Transverse colon (tissue), 4 donors: ENCODE data around the gene SLC25A48. TPM values are rescaled to one million over a fixed set of nuclear protein-coding genes. Genes with fewer than 3 reads are reported as not detected.

Source experiments
- DNase-seq: peaks from one replicate; pipeline ENCODE4 v3.0.0-alpha.2; 2019
- H3K27ac ChIP-seq, 4 donors: fragments of 200-600 bp; sonication (generic); 2 replicates each; pipeline ENCODE4 v1.5.1; 2016 to 2018; ENCODE audit warnings: inconsistent platforms in 4 of 4
- H3K27me3 ChIP-seq: fragments of 200-600 bp; sonication (generic); 2 replicates; pipeline ENCODE4 v1.5.1; 2017; ENCODE audit warnings: inconsistent platforms
- H3K36me3 ChIP-seq, 4 donors: fragments of 200-600 bp; sonication (generic); 2 replicates each; pipeline ENCODE4 v1.5.1; 2017 to 2019; ENCODE audit warnings: inconsistent platforms in 4 of 4
- H3K4me1 ChIP-seq, 4 donors: fragments of 200-600 bp; sonication (generic); 2 replicates each; pipeline ENCODE4 v1.5.1; 2017 to 2020; ENCODE audit warnings: inconsistent platforms in 4 of 4
- H3K4me3 ChIP-seq, 4 donors: fragments of 200-600 bp; sonication (generic); 1 replicate in 1 of 4; 2 replicates in 3 of 4; pipeline versions ENCODE4 v1.5.1 to v1.6.1; 2017 to 2019; ENCODE audit warnings: inconsistent platforms in 4 of 4
- H3K9me3 ChIP-seq, 2 donors: fragments of 200-600 bp; sonication (generic); 2 replicates each; pipeline ENCODE4 v1.5.1; 2017 to 2019; ENCODE audit warnings: inconsistent platforms in 2 of 2
- EP300 ChIP-seq: sonication (generic); formaldehyde crosslinking; IDR thresholded peaks from one replicate; pipeline ENCODE4 v1.6.1; 2017; ENCODE audit warnings: antibody characterized with exemption, low read depth
- POLR2A ChIP-seq: fragments of 450-650 bp; IDR thresholded peaks from one replicate; pipeline ENCODE4 v1.6.1; 2016; ENCODE audit warnings: antibody characterized with exemption, mild to moderate bottlenecking, moderate library complexity
- POLR2AphosphoS5 ChIP-seq, 3 donors: sonication (generic); formaldehyde crosslinking; IDR thresholded peaks; one replicate each; pipeline ENCODE4 v1.6.1; 2016; ENCODE audit warnings: antibody characterized with exemption in 3 of 3
- WGBS, 2 donors: methylation state at CpG; one replicate each; pipeline ENCODE4 v1.1.5; 2018; ENCODE audit warnings: low coverage in 1 of 2; 5-methylcytosine and 5-hydroxymethylcytosine counted together
- in situ Hi-C, 4 donors: fragments of 200-750 bp; cut with MboI; loops; one replicate each; pipeline versions ENCODE4 v1.15.0 to v1.15.1; 2017; ENCODE audit warnings: low sequenced_read_pairs in 3 of 4, low pct_ligation_motif_present in 1 of 4, low pct_unique_long_range_greater_than_20kb in 1 of 4
- intact Hi-C: fragments of 100-400 bp; cut with DNase I; formaldehyde crosslinking; loops from one replicate; pipeline ENCODE4 v1.15.1; 2023; ENCODE audit warnings: low total_unique reads
- total RNA-seq, 4 donors: library from RNA; depleted of rRNA; stranded (reverse); fragments of >200 nt; gene quantifications; one replicate each; pipeline ENCODE4 v1.1.0, GENCODE V29; 2016
- TF ChIP-seq, protein P1 (sequence below), 5 experiments: fragments of 200-600 bp in 3 of 5; fragments of 450-650 bp in 2 of 5; sonication (generic) in 3 of 5; IDR thresholded peaks; 1 replicate in 2 of 5; 2 replicates in 3 of 5; pipeline ENCODE4 v1.5.1; 2016 to 2017; ENCODE audit warnings: antibody characterized with exemption in 5 of 5, inconsistent platforms in 3 of 5, mild to moderate bottlenecking in 2 of 5, moderate library complexity in 1 of 5

The SLC25A48 gene, protein sequence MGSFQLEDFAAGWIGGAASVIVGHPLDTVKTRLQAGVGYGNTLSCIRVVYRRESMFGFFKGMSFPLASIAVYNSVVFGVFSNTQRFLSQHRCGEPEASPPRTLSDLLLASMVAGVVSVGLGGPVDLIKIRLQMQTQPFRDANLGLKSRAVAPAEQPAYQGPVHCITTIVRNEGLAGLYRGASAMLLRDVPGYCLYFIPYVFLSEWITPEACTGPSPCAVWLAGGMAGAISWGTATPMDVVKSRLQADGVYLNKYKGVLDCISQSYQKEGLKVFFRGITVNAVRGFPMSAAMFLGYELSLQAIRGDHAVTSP
- 1 to 10 TPM in 2 of 4 donors, under 1 TPM in 1, not detected in 1; 0.48 to 2.6 (median 1.8) TPM for total RNA-seq

DNA sequence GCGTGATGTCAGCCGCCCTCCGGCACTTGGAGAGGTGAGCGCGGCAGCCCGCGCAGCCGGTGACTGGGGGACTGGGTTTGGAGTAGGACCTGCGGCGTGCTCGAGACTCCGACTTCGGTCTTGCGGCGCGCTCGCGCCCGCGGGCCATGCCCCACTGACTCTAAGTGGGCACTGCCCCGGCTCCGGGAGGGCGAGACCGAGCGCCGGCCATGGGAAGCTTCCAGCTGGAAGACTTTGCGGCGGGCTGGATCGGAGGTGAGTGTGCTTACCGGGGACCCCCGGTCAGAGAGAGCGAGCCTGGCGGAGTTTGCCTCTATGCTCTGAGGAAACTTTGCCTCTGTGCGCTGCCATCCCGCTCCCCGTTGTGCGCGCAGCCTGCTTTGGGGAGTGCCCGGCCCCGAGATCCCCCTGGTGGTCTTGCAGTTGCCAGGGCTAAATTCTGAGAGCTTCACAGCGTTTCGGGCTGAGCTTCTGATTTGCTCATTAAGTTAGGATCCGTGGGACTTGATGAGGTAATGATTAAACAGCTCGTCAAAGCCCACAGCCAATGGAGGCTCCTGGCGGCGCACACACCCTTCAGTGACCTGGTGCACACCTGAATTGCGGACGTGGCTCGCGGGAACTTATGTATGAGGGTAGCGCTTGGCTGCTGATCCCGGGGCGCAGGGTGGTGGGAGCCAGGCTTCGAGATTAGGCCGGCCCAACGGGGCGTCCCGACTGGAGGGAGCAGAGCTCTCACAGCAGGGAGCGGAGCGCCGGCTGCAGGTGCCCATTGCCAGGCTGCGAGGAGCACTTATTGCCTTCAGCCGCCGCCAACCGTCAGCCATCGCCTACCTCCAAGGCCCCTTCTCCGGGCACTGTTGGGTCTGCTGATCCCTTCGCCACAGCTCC, at the start of gene SLC25A48:
TSS of gene SLC25A48 (plus strand) at position 25 of the 891 bp plus-strand sequence. CDS start at position 210, 185 bp downstream.
- TF ChIP-seq, protein P1, sequence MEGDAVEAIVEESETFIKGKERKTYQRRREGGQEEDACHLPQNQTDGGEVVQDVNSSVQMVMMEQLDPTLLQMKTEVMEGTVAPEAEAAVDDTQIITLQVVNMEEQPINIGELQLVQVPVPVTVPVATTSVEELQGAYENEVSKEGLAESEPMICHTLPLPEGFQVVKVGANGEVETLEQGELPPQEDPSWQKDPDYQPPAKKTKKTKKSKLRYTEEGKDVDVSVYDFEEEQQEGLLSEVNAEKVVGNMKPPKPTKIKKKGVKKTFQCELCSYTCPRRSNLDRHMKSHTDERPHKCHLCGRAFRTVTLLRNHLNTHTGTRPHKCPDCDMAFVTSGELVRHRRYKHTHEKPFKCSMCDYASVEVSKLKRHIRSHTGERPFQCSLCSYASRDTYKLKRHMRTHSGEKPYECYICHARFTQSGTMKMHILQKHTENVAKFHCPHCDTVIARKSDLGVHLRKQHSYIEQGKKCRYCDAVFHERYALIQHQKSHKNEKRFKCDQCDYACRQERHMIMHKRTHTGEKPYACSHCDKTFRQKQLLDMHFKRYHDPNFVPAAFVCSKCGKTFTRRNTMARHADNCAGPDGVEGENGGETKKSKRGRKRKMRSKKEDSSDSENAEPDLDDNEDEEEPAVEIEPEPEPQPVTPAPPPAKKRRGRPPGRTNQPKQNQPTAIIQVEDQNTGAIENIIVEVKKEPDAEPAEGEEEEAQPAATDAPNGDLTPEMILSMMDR (IDR thresholded peaks at IDR 0.05), result peak in 2 of 5 experiments; percentile 51 to 78
- no peak for TF ChIP-seq EP300
- TF ChIP-seq POLR2A, result peak; percentile 23
- peak in 1 of 3 donors; percentile 44 for TF ChIP-seq POLR2AphosphoS5 (IDR thresholded peaks at IDR 0.05)
- Histone ChIP-seq H3K27ac (peak within 1 kb of the TSS in 3 of 4 donors; percentile 38 to 66 (median 61)), H3K27me3 (peaks cover 57% of the 10 kb centered on the region), H3K4me1 (peaks cover 0 to 14% (median 5%) of the 10 kb centered on the region in 4 donors), H3K4me3 (peak within 1 kb of the TSS; percentile 11 to 64 (median 40)), H3K36me3 (no peaks in the 10 kb centered on the region), H3K9me3 (no peaks in the 10 kb centered on the region)
- DNase-seq, result peak; percentile 76
- intact Hi-C loops, result loop anchor here (5.0 to 10.0 kb wide), 2 partner anchors 268 to 350 kb away; no protein-coding TSS in a partner anchor
- WGBS, 2 donors, result 4 to 18% methylated on average over 4 to 63 of the region's 68 CpGs
- in situ Hi-C loops, result loop anchor here in 3 of 4 donors (5.0 to 25.0 kb wide), 3 partner anchors 278 to 373 kb away; partner anchors contain the start of gene TIFAB (in 2 of the 3)

DNA sequence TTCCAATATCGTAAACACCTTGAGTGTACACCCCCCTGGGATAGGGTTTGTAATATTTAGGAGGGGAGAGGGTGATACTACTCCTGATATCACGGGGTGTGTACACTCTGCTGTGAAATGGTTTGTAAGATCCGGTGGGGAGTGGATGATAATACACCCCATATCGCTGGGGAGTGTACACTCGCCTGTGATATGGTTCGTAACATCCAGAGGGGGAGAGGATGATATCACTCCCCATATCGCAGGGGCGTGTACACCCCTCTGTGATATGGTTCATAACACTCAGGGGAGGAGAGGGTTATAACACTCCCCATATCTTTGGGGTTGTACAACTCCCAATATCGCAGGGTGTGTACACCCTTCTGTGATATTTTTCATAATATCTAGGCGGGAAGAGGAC, 33.8 kb upstream of the SLC25A48 start:
- Histone ChIP-seq H3K36me3 (no peaks in the 10 kb centered on the region), H3K4me1 (no peaks in the 10 kb centered on the region), H3K9me3 (no peaks in the 10 kb centered on the region), H3K27me3 (no peaks in the 10 kb centered on the region), H3K27ac (no peak overlapping the region), H3K4me3 (no peak overlapping the region)
- WGBS, 2 donors, result 79 to 83% methylated on average over 1 to 10 of the region's 10 CpGs
- intact Hi-C loops, result no loop called here
- in situ Hi-C loops, result no loop called here
- no peak for DNase-seq
- TF ChIP-seq EP300, result no peak
- no peak for TF ChIP-seq POLR2AphosphoS5 (IDR thresholded peaks at IDR 0.05)
- TF ChIP-seq, protein P1 (IDR thresholded peaks at IDR 0.05), result no peak
- no peak for TF ChIP-seq POLR2A

DNA sequence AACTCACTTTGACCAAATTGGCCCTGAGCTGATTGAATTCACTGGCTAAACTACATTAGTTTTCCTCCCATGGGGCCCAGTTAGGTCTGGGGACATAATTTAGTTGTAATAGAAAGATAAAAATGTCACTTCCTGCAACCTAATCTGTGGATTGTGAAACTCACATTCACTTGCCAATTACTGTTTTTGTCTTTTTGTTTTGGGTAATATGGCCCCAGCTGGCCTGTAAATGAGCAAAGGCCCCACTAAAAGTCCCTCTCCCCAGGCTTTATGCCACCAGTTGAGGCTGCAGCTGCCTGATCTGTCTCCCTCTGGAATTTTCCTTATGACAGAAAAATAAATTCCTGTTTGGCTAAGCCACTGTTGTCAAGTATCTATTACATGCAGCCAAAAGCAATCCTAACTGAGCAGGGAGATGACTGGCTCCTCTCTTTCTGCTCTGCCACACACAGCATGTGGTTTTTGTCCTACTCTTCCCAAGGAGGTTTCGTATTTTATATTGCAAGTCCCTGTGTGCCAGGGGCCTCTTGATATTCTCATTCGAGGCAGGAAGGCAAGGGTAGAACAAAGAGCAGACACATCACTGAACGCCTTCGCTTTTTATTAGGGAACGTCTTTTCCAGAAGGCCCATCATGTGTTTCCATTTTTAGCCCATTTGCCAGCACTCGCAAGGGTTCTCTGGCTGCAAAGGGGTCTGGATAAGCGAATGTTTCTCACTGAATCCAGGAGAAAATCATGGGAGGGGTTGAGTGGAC, 24.1 kb upstream of the SLC25A48 start:
- WGBS, 2 donors, result 72 to 95% methylated on average over 6 to 7 of the region's 7 CpGs
- Histone ChIP-seq H3K4me1 (no peaks in the 10 kb centered on the region), H3K27ac (peak overlapping the region in 1 of 4 donors; percentile 31), H3K4me3 (no peak overlapping the region), H3K36me3 (no peaks in the 10 kb centered on the region), H3K27me3 (no peaks in the 10 kb centered on the region), H3K9me3 (no peaks in the 10 kb centered on the region)
- in situ Hi-C loops, result no loop called here
- TF ChIP-seq, protein P1 (IDR thresholded peaks at IDR 0.05), result no peak
- TF ChIP-seq POLR2AphosphoS5 (IDR thresholded peaks at IDR 0.05) (peak; percentile 26 to 76 (median 58)), EP300 (no peak), POLR2A (no peak)
- no peak for DNase-seq
- intact Hi-C loops, result no loop called here
